RPMI8226 (cell line): ENCODE measurements around the gene WDR41.

ENCODE experiments used
- DNase-seq: peaks from one replicate; pipeline ENCODE4 v3.0.0-alpha.2; 2015

Gene WDR41

DNA sequence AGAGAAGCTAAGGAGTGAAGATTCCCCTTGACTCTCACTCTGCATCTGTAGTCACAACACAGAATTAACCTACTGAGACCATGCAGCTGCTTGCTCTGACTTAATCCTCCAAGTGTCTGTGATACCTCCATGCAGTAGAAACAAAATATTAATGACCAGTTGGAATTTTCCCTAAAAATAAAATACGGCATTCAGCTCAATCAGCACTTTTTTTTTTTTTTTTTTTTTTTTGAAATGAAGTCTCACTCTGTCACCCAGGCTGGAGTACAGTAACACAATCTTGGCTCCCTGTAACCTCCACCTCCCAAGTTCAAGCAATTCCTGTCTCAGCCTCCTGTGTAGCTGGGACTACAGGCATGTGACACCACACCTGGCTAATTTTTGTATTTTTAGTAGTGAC, 48.4 kb downstream of the WDR41 start:
- no peak for DNase-seq

DNA sequence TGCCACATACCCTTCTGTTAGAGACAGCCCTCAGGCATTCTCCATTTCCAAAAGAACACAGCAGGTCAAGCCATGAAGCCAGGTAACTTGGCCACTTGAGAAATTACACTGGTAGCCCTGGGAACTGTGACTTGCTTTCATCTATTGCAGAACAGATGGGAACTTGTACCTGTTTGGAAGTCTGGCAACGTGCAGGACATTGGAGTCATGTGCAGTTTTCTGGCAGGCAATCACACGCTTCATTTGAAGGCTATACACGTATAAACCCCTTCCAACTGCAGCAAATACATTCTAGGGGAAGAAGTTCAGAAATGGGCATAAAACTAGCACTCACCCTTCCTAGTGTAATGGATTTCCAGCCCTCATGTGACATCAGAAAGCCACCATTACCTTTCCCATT, 54.0 kb downstream of the WDR41 start:
- no peak for DNase-seq

DNA sequence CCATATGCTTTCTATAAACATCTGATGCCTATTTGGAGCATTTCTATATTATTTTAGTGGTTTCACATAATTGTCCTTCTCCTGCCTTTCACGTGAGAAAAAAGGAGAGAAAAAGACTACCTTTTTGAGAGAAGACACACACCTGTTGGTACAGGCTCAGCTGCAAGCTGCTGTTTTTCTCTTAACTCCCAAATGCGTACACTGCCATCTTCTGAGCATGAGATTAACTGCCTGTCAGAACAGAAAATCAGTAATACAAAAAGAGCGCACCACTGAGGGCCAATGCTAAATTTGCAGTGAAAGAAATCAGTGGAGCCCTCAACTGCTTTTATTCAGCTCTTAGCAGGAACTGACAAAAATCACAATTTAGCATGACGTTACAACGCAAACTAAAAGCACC, 54.9 kb downstream of the WDR41 start:
- peak; percentile 15 for DNase-seq

DNA sequence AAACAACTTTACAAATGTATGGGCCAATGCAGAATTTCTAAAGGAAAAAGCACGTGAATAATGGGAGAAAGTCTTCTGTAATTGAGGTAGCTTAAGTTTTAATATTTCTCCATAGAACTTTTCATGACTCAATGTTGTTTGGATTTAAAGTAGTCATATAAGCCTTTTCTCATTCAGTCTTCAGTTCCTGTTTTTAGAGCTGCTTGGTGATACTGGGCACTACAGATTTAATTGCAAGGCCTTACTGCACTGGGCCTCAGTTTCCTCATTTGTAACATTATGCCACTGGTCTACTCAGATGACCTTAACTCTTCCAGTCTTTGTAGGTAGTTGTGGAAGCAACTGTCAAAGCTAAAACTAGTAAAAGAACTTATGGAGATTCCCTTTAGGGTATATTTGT, 60.4 kb downstream of the WDR41 start:
- no peak for DNase-seq

DNA sequence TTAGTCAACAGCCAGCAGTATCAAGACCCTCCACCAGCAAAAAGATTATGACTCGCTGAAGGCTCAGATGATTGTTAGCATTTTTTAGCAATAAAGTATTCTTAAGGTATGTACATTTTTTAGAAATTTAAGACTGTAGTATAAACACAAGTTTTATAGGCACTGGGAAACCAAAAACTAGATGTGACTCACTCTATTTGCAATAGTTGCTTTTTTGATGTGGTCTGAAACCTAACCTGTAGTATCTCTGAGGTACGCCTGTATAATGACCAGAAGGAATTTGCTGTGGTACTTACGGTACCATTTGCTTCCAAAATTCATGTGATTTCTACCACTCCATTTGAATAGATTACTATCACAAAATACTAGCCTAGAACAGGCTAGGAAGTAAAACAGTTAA, 60.8 kb downstream of the WDR41 start:
- DNase-seq = no peak

DNA sequence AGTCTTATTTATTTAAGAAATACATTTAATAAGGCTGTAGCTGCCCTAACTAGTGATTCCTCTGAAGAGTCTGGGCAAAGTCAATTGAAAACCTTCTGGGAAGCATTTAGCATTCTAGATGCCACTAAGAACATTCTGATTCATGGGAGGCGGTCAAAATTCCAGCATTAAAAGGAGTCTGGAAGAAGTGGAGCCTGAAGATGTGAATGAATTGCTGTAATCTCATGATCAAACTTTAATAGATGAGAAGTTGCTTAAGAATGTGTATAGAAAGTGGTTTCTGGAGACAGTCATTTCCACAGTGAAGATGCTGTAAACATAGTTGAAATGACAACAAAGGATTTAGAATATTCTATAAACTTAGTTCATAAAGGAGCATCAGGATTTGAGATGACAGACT, 61.4 kb downstream of the WDR41 start:
- DNase-seq = no peak

DNA sequence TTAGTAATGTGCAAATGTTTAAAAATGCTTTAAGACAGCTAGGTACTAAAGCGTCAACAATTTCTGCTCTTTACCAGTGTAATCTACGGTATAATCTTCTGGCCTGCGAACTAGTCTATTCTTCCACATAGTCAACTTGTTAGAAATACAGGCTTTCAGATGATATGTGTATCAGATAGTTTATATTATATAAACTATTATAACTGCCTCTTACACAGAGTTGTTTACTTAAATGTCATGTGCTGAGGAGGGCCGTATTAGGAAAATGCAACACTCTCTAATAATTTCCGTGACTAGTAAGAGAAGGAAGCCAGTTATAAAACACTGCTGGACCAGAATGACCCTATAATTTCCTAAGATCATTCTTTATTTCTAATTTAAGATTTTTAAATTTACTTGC, 63.6 kb downstream of the WDR41 start:
- DNase-seq = no peak

DNA sequence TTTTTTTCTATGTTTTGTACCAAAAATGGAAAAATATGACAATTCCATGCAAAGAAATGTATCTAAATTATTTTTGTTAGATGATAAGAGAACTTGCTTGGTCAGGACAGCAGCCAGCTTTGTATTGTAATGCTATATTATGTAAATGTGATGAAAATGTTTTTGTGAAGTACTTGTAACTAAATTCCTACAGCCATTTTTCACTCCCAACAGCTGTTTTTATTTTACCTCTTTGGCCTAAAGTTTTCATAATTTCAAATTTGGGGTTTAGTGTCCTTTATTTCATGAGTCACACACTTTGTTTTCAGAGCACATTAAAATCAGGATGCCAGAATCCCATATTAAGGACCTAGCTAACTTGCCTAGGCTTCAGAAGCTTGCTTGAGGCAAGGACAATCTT, 64.1 kb downstream of the WDR41 start:
- no peak for DNase-seq

DNA sequence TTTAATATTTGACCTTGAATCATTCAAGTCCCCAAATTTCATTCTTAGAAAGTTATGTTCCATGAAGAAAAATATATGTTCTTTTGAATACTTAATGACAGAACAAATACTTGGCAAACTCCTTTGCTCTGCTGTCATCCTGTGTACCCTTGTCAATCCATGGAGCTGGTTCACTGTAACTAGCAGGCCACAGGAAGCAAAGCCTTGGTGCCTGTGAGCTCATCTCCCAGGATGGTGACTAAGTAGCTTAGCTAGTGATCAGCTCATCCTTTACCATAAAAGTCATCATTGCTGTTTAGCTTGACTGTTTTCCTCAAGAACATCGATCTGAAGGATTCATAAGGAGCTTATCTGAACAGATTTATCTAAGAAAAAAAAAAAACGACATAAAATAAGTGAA, 65.4 kb downstream of the WDR41 start:
- no peak for DNase-seq

DNA sequence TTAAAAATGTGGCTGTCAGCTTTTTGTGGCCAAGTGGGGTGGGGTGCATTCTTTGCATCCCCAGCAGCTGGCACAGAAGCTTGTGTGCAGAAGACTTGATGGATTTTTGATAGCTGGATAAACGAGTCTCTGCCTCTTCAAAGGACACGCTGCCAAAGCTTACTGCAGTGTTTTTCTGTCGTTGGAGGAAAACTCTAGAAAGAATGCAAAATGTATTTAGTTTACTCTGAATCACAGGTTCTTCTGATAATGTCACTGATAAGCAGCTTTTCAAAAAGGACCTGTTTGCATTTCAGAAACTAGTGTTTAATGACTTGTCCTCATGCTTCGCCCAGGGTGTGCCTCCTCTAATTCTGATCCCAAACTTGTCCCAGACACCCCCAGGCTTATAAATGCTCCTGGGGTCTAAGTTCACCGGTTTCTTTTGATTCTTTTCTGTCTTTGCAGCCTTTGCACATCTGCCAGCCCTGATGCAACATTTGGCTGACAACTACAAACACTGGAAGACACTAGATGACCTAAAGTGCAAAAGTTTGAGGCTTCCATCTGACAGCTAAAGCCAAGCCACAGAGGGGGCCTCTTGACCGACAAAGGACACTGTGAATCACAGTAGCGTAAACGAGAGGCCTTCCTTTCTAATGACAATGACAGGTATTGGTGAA, 66.0 kb downstream of the WDR41 start:
- DNase-seq = no peak

DNA sequence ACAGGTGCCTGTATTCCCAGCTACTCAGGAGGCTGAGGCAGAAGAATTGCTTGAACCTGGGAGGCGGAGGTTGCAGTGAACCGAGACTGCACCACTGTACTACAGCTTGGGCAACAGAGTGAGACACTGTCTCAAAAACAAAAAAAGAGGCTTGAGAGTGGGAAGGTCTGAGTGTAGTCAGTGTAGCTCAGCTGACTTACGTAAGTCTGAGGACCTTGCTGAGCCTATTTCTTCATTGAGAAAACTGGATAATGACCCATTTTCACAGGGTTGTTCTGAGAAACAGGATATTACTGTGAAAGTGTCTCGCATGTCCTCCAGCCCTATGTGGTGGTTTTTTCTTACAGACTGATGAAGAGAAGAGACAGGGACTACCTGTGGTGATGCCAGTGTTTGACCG, 66.7 kb downstream of the WDR41 start:
- DNase-seq = no peak

DNA sequence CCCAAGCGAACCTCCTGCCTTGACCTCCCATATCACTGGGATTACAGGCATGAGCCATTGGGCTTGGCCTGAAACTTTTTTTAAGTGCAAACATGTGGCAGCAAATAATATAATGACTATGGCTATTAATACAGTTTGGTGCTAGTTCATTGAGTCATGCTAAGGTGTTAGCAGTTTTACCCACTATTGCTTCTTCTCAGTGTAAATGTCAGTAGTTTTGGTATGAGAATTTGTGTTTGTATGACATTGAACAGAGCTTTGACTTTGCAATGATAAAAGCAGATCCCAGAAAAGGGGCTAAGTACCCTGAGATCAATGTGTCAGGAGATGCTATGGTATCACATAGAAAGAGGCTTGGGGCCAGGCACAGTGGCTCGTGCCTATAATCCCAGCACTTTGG, 67.2 kb downstream of the WDR41 start:
- DNase-seq = no peak

DNA sequence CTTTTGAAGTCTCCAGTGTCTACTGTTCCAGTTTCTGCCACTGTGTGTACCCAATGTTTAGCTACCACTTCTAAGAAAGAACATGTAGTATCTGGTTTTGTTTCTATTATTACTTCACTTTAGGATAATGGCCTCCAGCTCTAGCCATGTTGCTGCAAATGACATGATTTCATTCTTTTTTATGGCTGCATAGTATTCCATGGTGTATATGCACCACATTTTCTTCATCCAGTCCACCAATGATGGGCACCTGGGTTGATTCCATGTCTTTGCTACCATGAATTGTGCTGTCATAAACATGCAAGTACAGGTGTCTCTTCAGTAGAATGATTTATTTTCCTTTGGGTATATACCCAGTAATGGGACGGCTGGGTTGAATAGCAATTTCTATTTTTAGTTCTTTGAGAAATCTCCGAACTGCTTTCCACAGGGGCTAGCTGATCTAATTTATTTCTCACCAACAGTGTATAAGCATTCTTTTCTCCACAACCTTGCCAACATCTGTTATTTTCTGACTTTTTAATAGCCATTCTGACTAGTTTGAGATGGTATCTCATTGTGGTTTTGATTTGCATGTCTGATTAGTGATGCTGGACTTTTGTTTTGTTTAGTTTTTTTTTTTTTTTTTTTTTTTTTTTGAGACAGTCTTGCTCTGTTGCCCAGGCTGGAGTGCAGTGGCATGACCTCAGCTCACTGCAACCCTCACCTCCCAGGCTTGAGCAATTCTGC, 68.9 kb downstream of the WDR41 start:
- no peak for DNase-seq

DNA sequence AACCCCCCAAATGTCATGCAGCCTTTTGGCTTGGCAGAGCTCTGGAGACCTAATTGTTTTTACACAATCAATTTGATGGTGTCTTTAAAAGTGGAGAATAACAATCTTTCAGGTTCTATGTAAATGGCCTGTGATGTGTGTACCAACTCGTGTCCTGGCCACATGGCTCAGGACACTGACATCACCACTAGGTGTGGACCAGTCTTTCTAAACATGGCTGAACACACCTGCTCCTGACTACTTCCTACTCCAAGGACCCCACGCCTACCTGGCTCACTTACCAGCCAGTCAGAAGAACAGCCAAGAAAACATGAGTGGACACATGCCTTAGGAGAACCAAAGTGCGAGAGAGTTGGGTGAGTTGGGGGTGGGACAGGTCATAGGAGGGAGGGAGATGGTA, 71.2 kb downstream of the WDR41 start:
- DNase-seq = no peak

DNA sequence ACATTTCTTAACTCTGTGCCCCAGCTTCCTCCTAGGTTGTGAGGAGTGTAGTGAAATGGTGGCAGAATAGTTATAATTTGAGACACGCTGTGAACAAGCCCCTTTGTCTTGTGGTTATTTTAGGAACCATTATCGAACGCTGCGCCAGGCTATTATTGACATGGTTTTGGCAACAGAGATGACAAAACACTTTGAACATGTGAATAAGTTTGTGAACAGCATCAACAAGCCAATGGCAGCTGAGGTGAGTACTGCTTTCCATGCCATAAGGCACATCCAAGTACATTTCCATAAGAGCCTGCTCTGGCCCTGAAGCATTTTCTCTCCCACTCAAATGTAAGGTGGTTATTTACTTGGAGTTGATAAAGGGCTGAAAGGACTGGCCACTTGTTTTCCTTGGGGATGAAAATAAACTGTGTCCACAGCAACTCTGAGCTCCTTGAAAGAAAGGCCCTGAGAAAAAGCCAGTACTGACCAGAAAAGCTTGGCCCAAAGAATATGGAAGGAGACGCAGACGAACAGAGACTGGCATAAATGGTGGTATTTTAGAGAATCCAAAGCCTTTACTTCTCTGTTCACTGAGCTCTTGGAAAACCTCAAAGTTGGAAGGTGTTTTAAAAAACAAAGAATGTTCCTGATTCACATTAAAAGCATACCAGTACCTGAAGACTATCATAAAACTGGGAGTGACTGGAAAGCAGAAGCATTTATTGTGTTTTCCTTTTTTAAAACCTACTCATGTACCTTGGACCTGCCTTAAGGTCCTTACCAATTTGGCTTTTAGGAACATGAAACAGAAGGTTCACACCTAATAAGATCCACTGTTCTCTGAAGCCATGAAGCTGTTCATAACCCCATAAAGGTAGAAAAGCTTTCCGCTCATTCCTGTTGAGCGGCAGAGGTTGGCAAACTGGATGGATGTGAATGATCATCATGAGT, 72.2 kb downstream of the WDR41 start:
- DNase-seq = no peak

DNA sequence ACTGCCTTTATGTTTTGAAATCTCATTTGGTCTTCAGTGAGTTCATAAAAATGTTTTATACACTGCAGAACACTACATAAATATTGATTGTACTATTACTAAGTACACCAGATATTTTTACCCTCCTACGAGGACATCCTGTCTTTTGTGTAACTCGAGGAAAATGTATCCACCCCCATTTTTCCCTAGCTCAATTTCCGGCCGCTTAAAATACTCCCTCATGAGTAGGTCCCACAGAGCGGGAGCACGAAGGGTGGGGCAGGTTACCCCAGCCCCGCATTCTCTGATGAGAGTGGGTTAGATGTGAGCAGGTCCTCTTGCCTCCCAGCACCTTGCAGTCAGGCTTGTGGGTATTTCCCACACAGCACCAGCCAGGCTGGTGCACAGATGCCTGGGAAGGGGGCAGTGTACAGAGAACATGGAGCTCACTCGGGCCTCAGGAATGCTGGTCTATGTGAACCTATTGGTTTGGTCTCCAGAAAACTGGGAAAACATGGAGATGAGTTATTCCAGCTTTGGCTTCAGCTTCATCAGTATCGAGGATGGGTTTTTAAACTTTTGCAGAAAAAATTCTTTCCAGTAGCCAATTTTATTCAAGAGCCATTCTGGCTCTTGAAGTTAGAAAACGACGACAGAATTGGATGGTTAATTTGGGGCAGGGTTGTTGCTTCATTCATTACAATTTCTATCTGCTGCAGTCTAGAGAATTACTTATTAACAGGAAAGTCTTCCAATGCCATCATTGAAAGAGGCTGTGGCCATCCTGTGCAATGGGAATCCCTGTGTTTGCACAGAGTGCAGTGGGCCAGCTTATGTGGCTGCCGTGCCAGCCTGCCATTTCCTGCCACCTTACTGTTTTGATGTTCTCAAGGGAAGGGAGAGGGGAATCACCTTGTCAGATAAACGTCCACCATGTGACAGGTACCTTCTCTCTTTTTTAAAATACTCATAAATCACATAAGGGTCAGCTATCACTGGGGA, 73.2 kb downstream of the WDR41 start:
- no peak for DNase-seq

DNA sequence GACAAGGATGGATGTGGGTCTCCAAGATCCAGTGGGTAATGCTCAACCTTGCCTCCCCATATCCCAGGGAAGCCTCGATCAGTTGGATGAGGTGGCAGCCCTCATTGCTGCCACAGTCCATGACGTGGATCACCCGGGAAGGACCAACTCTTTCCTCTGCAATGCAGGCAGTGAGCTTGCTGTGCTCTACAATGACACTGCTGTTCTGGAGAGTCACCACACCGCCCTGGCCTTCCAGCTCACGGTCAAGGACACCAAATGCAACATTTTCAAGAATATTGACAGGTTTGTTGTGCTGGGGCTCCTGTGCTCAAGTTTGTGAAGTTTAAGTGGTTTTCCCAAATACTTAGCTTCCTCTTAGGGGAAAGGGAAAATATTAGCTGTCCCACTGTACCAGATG, 74.0 kb downstream of the WDR41 start:
- no peak for DNase-seq

DNA sequence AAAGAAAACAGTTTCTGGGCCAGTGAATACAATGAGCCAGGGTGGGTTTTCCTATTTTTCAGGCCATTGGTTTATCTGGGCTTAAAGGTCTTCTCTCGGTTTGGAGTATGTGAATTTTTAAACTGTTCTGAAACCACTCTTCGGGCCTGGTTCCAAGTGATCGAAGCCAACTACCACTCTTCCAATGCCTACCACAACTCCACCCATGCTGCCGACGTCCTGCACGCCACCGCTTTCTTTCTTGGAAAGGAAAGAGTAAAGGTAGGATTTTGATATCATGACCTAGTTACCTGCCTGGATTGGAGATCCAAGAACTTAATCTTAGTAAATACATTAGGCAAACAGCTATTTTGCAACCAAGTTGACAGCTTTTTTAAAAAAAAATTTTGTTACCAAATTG, 79.1 kb downstream of the WDR41 start:
- DNase-seq = no peak

DNA sequence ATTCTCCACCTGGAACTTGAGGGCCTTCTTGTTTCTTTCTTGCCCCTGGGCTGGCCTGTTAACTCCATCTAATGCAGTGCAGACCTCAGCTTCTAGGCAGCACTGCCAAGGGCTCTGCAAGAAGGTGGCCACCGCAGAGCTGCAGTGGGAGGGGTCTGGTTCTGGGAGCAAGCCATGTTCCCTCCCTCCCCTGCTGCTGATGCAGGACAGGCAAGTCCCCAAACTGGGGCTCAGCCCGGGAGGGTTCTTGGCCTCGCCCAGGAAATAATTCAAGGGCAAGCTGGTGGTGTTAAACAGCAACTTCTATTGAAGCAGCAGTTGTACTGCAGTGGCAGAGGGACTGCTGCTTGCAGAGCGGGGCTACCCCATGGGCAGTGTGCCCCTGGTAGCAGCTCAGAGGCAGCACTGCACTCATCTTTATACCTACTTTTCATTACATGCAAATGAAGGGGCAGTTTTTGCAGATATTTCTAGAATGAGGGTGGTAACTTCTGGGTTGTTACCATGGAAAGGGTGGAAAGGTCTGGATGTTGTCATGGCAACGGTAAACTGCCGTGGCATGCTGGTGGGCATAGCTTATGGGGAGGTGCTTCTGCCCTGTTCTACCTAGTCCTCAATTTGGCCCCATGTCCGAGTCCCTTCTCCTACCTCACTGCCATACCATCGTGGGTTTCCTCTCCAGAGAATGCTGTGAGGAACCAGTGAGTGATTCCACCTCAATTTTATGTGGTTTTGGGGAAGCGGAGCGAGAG, 82.1 kb downstream of the WDR41 start:
- DNase-seq = peak; percentile 9

DNA sequence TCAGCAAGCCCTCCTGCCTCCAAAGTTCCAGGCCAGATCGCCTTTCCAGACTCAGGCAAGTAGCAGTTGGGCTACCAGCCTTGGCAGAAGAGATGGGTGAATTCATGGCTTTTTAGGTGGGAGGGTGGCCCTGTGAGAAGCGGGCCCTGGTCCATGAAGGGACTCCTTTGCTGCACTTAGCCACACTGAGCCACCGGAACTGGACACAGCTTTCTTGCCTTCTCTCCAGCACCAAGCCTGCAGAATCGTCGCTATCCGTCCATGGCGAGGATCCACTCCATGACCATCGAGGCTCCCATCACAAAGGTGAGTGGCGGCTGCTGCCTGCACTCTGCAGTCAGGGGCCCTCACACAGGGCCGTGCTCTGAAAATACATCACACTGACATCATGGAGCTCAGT, 85.0 kb downstream of the WDR41 start:
- DNase-seq = no peak

DNA sequence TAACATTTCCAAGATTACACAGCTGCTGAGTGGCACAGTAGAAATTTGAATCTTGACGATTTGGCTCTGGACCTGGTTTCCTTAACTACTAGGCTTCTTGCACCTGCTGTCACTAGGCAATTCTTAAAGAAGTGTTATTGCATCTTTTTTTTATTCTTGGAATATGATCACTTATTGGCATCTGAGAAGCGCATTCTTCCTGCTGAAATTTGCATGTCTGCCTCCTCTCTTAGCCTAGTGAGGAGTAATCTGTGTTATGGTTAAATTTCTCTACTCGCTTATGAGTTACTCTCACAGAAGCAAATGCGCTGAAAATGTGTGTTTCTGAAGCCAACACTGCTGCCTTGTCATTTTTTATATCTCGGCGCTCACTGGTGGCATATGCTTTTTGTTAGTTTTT, 89.3 kb downstream of the WDR41 start:
- no peak for DNase-seq

DNA sequence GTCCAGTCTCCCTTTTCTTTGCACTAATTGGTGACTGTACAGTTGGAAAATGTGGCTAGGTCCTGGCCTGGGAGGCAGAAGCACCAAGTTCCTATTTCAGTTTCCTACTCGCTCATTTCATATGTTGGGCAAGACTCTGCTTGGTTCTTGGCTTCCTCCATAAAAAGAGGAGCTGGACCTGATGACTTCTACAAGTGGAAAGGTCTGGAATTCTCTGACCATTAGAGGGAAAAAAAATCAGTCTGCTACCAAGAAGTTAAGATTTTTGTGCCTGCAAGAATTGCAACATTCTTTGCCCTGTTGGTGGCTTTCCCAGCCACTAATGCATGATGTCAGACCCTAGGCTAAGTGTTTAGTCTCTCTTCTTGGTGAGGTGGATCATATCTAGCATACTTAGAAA, 91.5 kb downstream of the WDR41 start:
- no peak for DNase-seq
